ENCODE measurements around the gene MTHFS.

- TF ChIP-seq POLR2A (IDR thresholded peaks at IDR 0.05) (no peak), CTCF (IDR thresholded peaks at IDR 0.05) (no peak), POLR2AphosphoS5 (IDR thresholded peaks at IDR 0.05) (no peak), EP300 (IDR thresholded peaks at IDR 0.05) (no peak)
These were observed 15.6 kb downstream of the MTHFS start for GRCh38 chr15:79881254-79881653.
